ENCODE measurements around the gene TMSB4X. TPM values are rescaled to one million over a fixed set of nuclear protein-coding genes. Genes with fewer than 3 reads are reported as not detected.

The TMSB4X gene
- total and polyA plus RNA-seq, 2 of the 4 experiments (the other 2 are of a cell fraction) = 4,648 to 11,116 TPM

DNA sequence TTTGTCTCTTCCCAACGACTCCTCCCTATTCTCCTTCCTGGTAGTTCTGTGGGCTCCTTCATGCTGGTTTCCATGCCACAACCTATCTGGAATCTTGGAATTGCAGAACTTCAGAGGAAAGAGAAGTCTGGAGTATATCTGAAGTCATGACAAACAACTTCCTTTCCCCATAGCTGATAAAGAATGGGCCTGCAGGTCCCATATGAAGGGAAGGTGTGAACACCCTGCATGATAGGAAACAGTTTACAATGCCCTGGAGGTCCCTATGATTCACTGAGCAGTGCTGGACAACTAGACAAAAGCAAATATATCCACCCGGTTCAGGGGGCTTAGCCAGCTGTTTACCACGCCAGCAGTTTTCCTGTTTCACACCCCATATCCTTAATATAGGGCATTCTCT is 50.1 kb downstream of the TMSB4X start:
- Histone ChIP-seq H3K23ac (ENCODE audit: low read depth, low read length) (no peak overlapping the region), H3K4me1 (ENCODE audit: control insufficient read depth, insufficient read depth, low read length) (peaks cover 18% of the 10 kb centered on the region)
- intact Hi-C loops (cut with micrococcal nuclease) = no loop called here

More for the DNA sequence above, 50.1 kb downstream of the TMSB4X start:
- H3K4me3 ChIP-seq (ENCODE audit: insufficient read depth, low read depth, low read length) = no peak overlapping the region
- no peaks in the 10 kb centered on the region for H3K9me1 ChIP-seq (ENCODE audit: insufficient read depth, low read length)
- H3K27ac ChIP-seq (ENCODE audit: insufficient read depth, low read length) = no peak overlapping the region
- DNase-seq (no peak), ATAC-seq (ENCODE audit: low read depth) (no peak)
- no peak overlapping the region for H2BK5ac ChIP-seq (ENCODE audit: low read depth, low read length, poor library complexity, severe bottlenecking)
- 0 out of 3 replicates have a peak overlapping the region, but pooled peaks have one; percentile 34 for H2BK15ac ChIP-seq (ENCODE audit: low read depth, low read length)
- TF ChIP-seq, protein P1, sequence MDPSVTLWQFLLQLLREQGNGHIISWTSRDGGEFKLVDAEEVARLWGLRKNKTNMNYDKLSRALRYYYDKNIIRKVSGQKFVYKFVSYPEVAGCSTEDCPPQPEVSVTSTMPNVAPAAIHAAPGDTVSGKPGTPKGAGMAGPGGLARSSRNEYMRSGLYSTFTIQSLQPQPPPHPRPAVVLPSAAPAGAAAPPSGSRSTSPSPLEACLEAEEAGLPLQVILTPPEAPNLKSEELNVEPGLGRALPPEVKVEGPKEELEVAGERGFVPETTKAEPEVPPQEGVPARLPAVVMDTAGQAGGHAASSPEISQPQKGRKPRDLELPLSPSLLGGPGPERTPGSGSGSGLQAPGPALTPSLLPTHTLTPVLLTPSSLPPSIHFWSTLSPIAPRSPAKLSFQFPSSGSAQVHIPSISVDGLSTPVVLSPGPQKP (IDR thresholded peaks at IDR 0.05; ENCODE audit: borderline replicate concordance, low read depth, low read length) = no peak
- no peak overlapping the region for H3K4me2 ChIP-seq (ENCODE audit: low read depth, low read length)
- H3K14ac ChIP-seq (replicated peaks; ENCODE audit: low read depth, low read length) = no peak overlapping the region
- no peak overlapping the region for H3K18ac ChIP-seq (ENCODE audit: low read depth, low read length)
- H3K27me3 ChIP-seq (ENCODE audit: control insufficient read depth, insufficient read depth, low read length) = no peaks in the 10 kb centered on the region
- peak overlapping the region; percentile 39 for H2BK120ac ChIP-seq (ENCODE audit: low read depth, low read length)
- no peak overlapping the region for H3K9ac ChIP-seq (ENCODE audit: low read depth, low read length)
- H4K91ac ChIP-seq (ENCODE audit: insufficient read depth, low read depth, low read length) = no peak overlapping the region
- H2AK9ac ChIP-seq (replicated peaks; ENCODE audit: low read depth, low read length, poor library complexity) = no peak overlapping the region
- H3K4ac ChIP-seq (ENCODE audit: low read depth, low read length) = peak overlapping the region; percentile 21; the same call in 1 of the 2 replicates
- no peak overlapping the region for H2AK5ac ChIP-seq (ENCODE audit: low read depth, low read length)
- H3K56ac ChIP-seq (ENCODE audit: extremely low read depth, insufficient read depth, low read length) = no peak overlapping the region
- in situ Hi-C loops (cut with MboI; ENCODE audit: low sequenced_read_pairs) (no loop called here), dilution Hi-C loops (cut with HindIII; ENCODE audit: low sequenced_read_pairs, unreplicated experiment) (no loop called here)
- POLR2A ChIA-PET (ENCODE audit: unreplicated experiment) = no interaction called here
- CTCF ChIA-PET = no interaction called here
- BruUV-seq (replicated peaks) = no TSS peak
- no CpG with 5 or more reads among the region's 3 CpGs for WGBS, 2 experiments (ENCODE audit: extremely low coverage in 2 of 2, insufficient read length in 1 of 2)
- no peak overlapping the region for H2AFZ ChIP-seq (replicated peaks; ENCODE audit: low read length, poor library complexity)
- no peaks in the 10 kb centered on the region for H3K79me1 ChIP-seq (ENCODE audit: low read depth in 1 of 2, low read length in 2 of 2)
- H2BK20ac ChIP-seq (ENCODE audit: low read depth, low read length) = no peak overlapping the region
- H4K8ac ChIP-seq (ENCODE audit: low read depth in 2 of 2, low read length in 2 of 2) = no peak overlapping the region
- no peaks in the 10 kb centered on the region for H4K20me1 ChIP-seq (ENCODE audit: insufficient read depth, low read length)
- no peaks in the 10 kb centered on the region for H3K36me3 ChIP-seq (ENCODE audit: control insufficient read depth, insufficient read depth, low read length)
- H4K5ac ChIP-seq (ENCODE audit: low read depth, low read length) = no peak overlapping the region
- H3K9me3 ChIP-seq (ENCODE audit: control insufficient read depth, insufficient read depth, low read length) = no peaks in the 10 kb centered on the region

Other genes starting within 250 kb of the TMSB4X start
- 48.0 and 48.9 TPM in 2 replicates for gene PRPS2, start 183.7 kb upstream of the TMSB4X start, total RNA-seq (2012; rRNA removed)
- gene PRPS2, start 183.7 kb upstream of the TMSB4X start, polyA plus RNA-seq (2012; rRNA removed) = 20.4 and 25.7 TPM in 2 replicates
- gene TLR7, start 108.0 kb upstream of the TMSB4X start, total RNA-seq (2012; rRNA removed) = not detected in 2 replicates
- not detected in 2 replicates for gene TLR7, start 108.0 kb upstream of the TMSB4X start, polyA plus RNA-seq (2012; rRNA removed)
- not detected in 2 replicates for gene TLR8, start 68.5 kb upstream of the TMSB4X start, total RNA-seq (2012; rRNA removed)
- gene TLR8, start 68.5 kb upstream of the TMSB4X start, polyA plus RNA-seq (2012; rRNA removed) = not detected in 2 replicates
- not detected in 2 replicates for gene FAM9C, start 69.5 kb downstream of the TMSB4X start, total RNA-seq (2012; rRNA removed)
- gene FAM9C, start 69.5 kb downstream of the TMSB4X start, polyA plus RNA-seq (2012; rRNA removed) = not detected in 2 replicates